DMS53 treated with DMSO at 0.1 percent for 48 hours (cell line): ENCODE measurements around the gene CLEC2A.
"Not testable (repeated sequence)": the region's sequence is repeated elsewhere in the genome, so short reads cannot be mapped to it uniquely, and the experiment has no call there.

Experiments
- DNase-seq: peaks from one replicate; lab custom pipeline; 2025; ENCODE audit not compliant: unreplicated experiment; lab: John Stamatoyannopoulos, UW

Gene CLEC2A

GRCh38 chr12:9883175-9883574 is 49.0 kb downstream of the CLEC2A start:
- no peak for DNase-seq

GRCh38 chr12:9881988-9882387 is 50.2 kb downstream of the CLEC2A start:
- no peak for DNase-seq

GRCh38 chr12:9881246-9881645 is 50.9 kb downstream of the CLEC2A start, which contains the start of gene KLRF2:
Gene KLRF2 (plus strand): TSS chr12:9881489. CDS start chr12:9881596, 107 bp downstream.
- no peak for DNase-seq

- no peak for DNase-seq
Measured at GRCh38 chr12:9880532-9881078, 51.6 kb downstream of the CLEC2A start.

GRCh38 chr12:9876120-9876519 is 56.0 kb downstream of the CLEC2A start:
- DNase-seq: not testable (repeated sequence)

- DNase-seq: no peak
Measured at GRCh38 chr12:9872742-9873141, 59.4 kb downstream of the CLEC2A start.

- DNase-seq: no peak
Measured at GRCh38 chr12:9872162-9872561, 60.0 kb downstream of the CLEC2A start.

- DNase-seq: peak; percentile 69
Measured at GRCh38 chr12:9870286-9870866, 61.8 kb downstream of the CLEC2A start.

- peak; percentile 92 for DNase-seq
Measured at GRCh38 chr12:9869307-9870161, 62.6 kb downstream of the CLEC2A start, which contains the start of gene CLEC2B. Gene CLEC2B (minus strand): TSS chr12:9869354.

- no peak for DNase-seq
Measured at GRCh38 chr12:9868951-9869306, 63.2 kb downstream of the CLEC2A start.

- DNase-seq: peak; percentile 83
Measured at GRCh38 chr12:9868311-9868801, 63.8 kb downstream of the CLEC2A start.

GRCh38 chr12:9867531-9867930 is 64.6 kb downstream of the CLEC2A start:
- DNase-seq: peak; percentile 73

- peak; percentile 82 for DNase-seq
Measured at GRCh38 chr12:9866860-9867269, 65.3 kb downstream of the CLEC2A start.

GRCh38 chr12:9864913-9865675 is 67.1 kb downstream of the CLEC2A start:
- DNase-seq: peak; percentile 67
